ENCODE results near the gene USHBP1.
"Not testable (repeated sequence)": the region's sequence is repeated elsewhere in the genome, so short reads cannot be mapped to it uniquely, and the experiment has no call there.

Gene USHBP1

DNA sequence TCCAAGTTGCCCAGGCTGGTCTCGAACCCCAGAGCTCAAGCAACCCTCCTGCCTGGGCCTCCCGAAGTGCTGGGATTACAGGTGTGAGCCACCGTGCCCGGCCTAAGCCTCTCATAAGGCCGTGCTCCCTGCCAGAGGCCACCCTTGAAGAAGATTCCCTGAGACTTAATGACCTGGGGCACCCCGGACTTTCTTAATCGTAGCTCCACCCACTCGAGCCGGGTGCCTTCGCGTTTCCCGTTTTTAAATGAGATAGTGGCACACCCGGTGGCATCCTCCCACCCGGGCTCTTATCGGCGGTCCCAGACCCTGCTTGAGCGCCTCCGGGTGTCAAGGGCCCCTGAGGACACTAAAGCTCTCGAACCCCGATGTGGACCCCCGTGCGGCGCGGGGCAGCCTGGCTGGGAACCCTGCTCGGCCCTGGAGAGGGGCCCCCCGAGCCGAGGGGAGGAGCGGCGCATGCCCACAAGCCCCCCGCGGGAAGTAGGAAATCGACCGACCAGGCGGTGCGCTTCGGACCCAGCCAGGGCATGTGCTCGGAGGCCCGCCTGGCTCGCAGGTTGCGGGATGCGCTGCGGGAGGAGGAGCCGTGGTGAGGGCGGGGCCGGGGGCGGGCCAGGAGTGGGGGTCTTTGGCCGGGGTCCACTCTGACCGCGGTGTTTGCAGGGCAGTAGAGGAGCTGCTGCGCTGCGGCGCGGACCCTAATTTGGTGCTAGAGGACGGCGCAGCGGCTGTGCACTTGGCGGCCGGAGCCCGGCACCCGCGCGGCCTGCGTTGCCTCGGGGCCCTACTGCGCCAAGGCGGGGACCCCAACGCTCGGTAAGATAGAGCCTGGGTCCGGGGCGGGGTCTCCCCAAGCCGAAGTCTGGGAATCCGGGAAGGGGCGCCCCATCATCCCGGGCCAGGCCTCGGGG is 17.1 kb upstream of the USHBP1 start, which contains the start of gene ANKLE1:
TSS of gene ANKLE1 (plus strand) at position 511 of the 914 bp plus-strand sequence. CDS start at position 531, 20 bp downstream.
- in situ Hi-C loops (cut with HindIII; ENCODE audit: low sequenced_read_pairs) = no loop called here
- peak within 1 kb of the TSS; percentile 33 for H3K4me3 ChIP-seq (ENCODE audit: low read depth, low read length)
- no peak for DNase-seq (ENCODE audit: low read depth)
- TF ChIP-seq, protein P1, sequence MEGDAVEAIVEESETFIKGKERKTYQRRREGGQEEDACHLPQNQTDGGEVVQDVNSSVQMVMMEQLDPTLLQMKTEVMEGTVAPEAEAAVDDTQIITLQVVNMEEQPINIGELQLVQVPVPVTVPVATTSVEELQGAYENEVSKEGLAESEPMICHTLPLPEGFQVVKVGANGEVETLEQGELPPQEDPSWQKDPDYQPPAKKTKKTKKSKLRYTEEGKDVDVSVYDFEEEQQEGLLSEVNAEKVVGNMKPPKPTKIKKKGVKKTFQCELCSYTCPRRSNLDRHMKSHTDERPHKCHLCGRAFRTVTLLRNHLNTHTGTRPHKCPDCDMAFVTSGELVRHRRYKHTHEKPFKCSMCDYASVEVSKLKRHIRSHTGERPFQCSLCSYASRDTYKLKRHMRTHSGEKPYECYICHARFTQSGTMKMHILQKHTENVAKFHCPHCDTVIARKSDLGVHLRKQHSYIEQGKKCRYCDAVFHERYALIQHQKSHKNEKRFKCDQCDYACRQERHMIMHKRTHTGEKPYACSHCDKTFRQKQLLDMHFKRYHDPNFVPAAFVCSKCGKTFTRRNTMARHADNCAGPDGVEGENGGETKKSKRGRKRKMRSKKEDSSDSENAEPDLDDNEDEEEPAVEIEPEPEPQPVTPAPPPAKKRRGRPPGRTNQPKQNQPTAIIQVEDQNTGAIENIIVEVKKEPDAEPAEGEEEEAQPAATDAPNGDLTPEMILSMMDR (IDR thresholded peaks at IDR 0.05; ENCODE audit: low read depth, low read length, missing control alignments) = no peak

DNA sequence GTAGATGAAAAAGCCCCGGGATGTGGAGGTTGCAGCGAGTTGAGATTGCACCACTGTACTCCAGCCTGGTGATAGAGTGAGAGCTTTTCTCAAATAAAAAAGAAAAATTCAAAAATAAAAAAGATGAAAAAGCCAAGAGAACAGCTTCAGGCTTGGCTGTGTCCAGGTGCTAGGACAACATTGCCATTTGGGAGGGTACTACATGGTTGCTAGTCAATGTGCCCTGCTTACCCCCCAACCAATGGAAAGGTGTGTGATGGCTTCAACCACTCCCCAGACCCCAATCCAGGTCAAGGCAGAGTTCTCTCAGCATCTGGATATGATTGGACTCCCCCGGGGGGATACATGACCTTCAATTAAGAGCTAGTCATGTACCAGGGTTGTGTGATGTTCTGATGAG is 14.9 kb upstream of the USHBP1 start:
- in situ Hi-C loops (cut with HindIII; ENCODE audit: low sequenced_read_pairs) = no loop called here
- DNase-seq (ENCODE audit: low read depth) = no peak
- TF ChIP-seq, protein P1 (IDR thresholded peaks at IDR 0.05; ENCODE audit: low read depth, low read length, missing control alignments) = no peak
- H3K4me3 ChIP-seq (ENCODE audit: low read depth, low read length) = no peak overlapping the region

DNA sequence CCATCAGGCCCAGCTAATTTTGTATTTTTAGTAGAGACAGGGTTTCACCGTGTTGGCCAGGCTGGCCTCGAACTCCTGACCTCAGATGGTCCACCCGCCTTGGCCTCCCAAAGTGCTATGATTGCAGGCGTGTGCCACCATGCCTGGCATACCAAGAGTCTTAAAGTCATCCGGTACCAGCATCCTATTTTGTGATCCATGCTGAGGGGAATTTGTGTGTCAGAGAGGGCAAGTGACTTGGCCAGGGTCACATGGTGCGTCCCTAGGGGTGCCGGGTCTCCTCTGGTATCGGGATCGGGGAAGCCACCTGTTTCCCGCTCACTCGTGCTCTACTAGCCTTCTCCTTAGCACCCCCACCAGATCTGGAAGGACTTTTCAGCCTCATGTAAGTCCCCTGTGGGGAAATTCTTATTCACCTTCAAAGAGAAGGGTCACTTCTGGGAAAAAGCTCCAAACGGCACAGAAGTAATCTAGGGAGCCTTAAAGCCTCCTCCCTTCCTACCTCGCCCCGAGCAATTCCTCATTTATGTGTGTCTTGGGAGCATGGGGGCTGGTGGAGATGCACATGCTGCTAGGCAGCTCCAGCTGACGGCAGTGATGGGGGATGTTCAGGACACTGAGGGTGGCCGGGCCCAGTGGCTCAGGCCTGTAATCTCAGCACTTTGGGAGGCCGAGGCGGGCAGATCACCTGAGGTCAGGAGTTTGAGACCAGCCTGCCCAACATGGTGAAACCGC is 11.1 kb upstream of the USHBP1 start:
- in situ Hi-C loops (cut with HindIII; ENCODE audit: low sequenced_read_pairs) = no loop called here
- H3K4me3 ChIP-seq (ENCODE audit: low read depth, low read length) = no peak overlapping the region
- DNase-seq (ENCODE audit: low read depth) = no peak
- TF ChIP-seq, protein P1 (IDR thresholded peaks at IDR 0.05; ENCODE audit: low read depth, low read length, missing control alignments) = no peak

DNA sequence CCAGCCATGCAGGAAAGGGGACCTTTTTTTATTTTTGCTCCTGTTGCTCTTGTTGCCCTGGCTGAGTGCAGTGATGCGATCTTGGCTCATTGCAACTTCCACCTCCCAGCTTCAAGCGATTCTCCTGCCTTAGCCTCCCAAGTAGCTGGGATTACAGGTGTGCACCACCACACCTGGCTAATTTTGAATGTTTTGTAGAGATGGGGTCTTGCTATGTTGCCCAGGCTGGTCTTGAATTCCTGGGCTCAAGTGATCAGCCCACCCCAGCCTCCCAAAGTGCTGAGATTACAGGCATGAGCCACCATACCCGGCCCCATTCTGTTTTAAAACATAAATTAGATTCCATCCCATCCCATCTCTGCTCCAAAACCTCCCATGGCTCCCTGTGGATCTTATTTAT is 10.3 kb upstream of the USHBP1 start:
- in situ Hi-C loops (cut with HindIII; ENCODE audit: low sequenced_read_pairs); DNase-seq (ENCODE audit: low read depth); H3K4me3 ChIP-seq (ENCODE audit: low read depth, low read length): not testable (repeated sequence)

DNA sequence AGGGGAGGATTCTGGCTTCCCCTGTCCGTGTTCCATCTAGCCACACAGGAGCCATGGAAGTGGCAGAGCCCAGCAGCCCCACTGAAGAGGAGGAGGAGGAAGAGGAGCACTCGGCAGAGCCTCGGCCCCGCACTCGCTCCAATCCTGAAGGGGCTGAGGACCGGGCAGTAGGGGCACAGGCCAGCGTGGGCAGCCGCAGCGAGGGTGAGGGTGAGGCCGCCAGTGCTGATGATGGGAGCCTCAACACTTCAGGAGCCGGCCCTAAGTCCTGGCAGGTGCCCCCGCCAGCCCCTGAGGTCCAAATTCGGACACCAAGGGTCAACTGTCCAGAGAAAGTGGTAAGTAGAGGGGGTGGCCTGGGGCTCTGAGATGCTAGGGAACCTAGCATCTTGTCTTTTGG is 4.2 kb upstream of the USHBP1 start:
- in situ Hi-C loops (cut with HindIII; ENCODE audit: low sequenced_read_pairs) = no loop called here
- TF ChIP-seq, protein P1 (IDR thresholded peaks at IDR 0.05; ENCODE audit: low read depth, low read length, missing control alignments) = no peak
- DNase-seq (ENCODE audit: low read depth) = no peak
- no peak overlapping the region for H3K4me3 ChIP-seq (ENCODE audit: low read depth, low read length)

DNA sequence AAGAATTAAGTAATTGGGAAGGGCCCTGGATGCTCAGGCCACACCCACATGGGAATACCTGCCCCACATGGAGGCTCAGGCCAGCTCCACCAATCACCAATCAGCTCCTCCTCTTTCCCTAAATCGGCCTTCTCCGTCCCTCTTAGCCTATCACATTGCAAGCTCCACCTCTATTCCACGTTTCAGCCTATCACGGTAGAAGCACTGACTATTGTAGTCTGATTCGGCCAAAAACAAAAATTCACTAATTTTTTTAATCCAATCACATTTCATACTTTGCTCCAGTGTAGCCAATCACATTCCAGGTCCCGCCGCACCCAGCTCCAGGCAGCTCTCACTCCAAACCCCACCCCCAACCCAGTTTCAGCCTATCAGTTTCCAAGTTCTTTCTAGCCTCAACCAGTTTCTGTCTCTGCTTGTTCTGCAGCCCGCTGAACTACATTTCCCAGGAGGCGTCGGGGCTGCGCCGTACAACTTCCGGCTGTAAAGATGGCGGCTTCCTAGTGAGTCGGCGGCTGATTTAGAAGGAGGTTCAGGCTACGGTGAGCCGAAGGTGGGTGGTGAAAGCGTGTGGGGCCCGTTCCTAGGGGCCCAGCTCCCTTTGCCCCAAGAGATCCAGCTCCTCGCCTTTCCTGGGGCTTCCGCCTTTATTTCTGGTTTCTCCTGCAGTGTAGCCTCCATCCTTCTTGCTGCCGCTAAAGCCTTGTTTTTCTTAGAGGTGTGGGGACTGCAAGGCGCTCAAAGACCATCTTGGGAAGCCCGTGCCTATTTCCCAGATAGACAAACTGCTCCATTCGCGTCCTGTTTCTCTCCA is 2.6 kb upstream of the USHBP1 start, which contains the start of gene BABAM1:
TSS of gene BABAM1 (plus strand) at position 469 of the 814 bp plus-strand sequence. CDS start 1,364 bp downstream, outside the sequence.
- peak within 1 kb of the TSS; percentile 73 for H3K4me3 ChIP-seq (ENCODE audit: low read depth, low read length)
- in situ Hi-C loops (cut with HindIII; ENCODE audit: low sequenced_read_pairs) = no loop called here
- peak; percentile 99 for DNase-seq (ENCODE audit: low read depth)
- TF ChIP-seq, protein P1 (IDR thresholded peaks at IDR 0.05; ENCODE audit: low read depth, low read length, missing control alignments) = no peak

All from astrocyte of the cerebellum (primary cell).